Left ventricle myocardium superior (tissue), 1 donor: ENCODE data around the gene LDB3. TPM values are rescaled to one million over a fixed set of nuclear protein-coding genes. Genes with fewer than 3 reads are reported as not detected.
A peak's percentile ranks its signal among the peaks of the same experiment; 100 is the strongest.
"Not testable (repeated sequence)": the region's sequence is repeated elsewhere in the genome, so short reads cannot be mapped to it uniquely, and the experiment has no call there.

Experiments
- ATAC-seq: fragments of 200-7000 bp; cut with Tn5 transposase; one replicate; pipeline ENCODE4 v1.9.1; 2020; ENCODE audit warnings: mild to moderate bottlenecking, moderate library complexity
- DNase-seq: peaks from one replicate; pipeline ENCODE4 v3.0.0-alpha.2; 2020
- intact Hi-C: fragments of 100-400 bp; cut with micrococcal nuclease; formaldehyde crosslinking; loops from one replicate; pipeline ENCODE4 v1.11.0; 2022
- total RNA-seq: library from RNA; stranded (reverse); fragmentation: NEBNext Ultra II Directional; extraction: Animal tissue kit (Norgen Biotek cat#: 25700); gene quantifications from one replicate; pipeline ENCODE4 v1.2.1, GENCODE V29; 2021
- donor health status: DM: no; HTN: yes; CAD: no; lungs with severe emphysema.

LDB3 gene
- total RNA-seq, 1 donor from 2014 or later: 1,459 TPM

GRCh38 chr10:86715156-86715795 is 47.0 kb downstream of the LDB3 start:
- DNase-seq (no peak), ATAC-seq (no peak)
- intact Hi-C loops: loop anchor here (10.0 kb wide), 1 partner anchor 180 kb away; no protein-coding TSS in a partner anchor

GRCh38 chr10:86715836-86716235 is 47.5 kb downstream of the LDB3 start:
- DNase-seq (no peak), ATAC-seq (peak; percentile 5)
- intact Hi-C loops: loop anchor here (10.0 kb wide), 1 partner anchor 179 kb away; no protein-coding TSS in a partner anchor

- ATAC-seq (peak; percentile 3), DNase-seq (no peak)
- intact Hi-C loops: loop anchor here (10.0 kb wide), 1 partner anchor 178 kb away; no protein-coding TSS in a partner anchor
Measured at GRCh38 chr10:86716466-86716865, 48.2 kb downstream of the LDB3 start.

- ATAC-seq (no peak), DNase-seq (no peak)
- intact Hi-C loops: loop anchor here (10.0 kb wide), 1 partner anchor 176 kb away; no protein-coding TSS in a partner anchor
Measured at GRCh38 chr10:86718556-86718955, 50.2 kb downstream of the LDB3 start.

- ATAC-seq (no peak), DNase-seq (no peak)
- intact Hi-C loops: no loop called here
Measured at GRCh38 chr10:86721232-86721631, 52.9 kb downstream of the LDB3 start.

- intact Hi-C loops: no loop called here
- DNase-seq: no peak
Measured at GRCh38 chr10:86723009-86723408, 54.7 kb downstream of the LDB3 start.

GRCh38 chr10:86724445-86724844 is 56.1 kb downstream of the LDB3 start:
- no peak for ATAC-seq
- no peak for DNase-seq
- intact Hi-C loops: no loop called here

More at GRCh38 chr10:86723009-86723408, 54.7 kb downstream of the LDB3 start:
- no peak for ATAC-seq

GRCh38 chr10:86725980-86726676 is 57.8 kb downstream of the LDB3 start:
- ATAC-seq: peak; percentile 19
- intact Hi-C loops: no loop called here
- DNase-seq: no peak

GRCh38 chr10:86726677-86726999 is 58.3 kb downstream of the LDB3 start:
- DNase-seq: no peak
- intact Hi-C loops: no loop called here
- ATAC-seq: no peak

GRCh38 chr10:86727470-86727869 is 59.2 kb downstream of the LDB3 start:
- DNase-seq (no peak), ATAC-seq (no peak)
- intact Hi-C loops: no loop called here

- no peak for ATAC-seq
- no peak for DNase-seq
- intact Hi-C loops: no loop called here
Measured at GRCh38 chr10:86728056-86728455, 59.7 kb downstream of the LDB3 start.

GRCh38 chr10:86729677-86730076 is 61.4 kb downstream of the LDB3 start:
- intact Hi-C loops: no loop called here
- ATAC-seq: no peak

GRCh38 chr10:86730227-86730626 is 61.9 kb downstream of the LDB3 start:
- ATAC-seq (peak; percentile 53), DNase-seq (peak; percentile 75)
- intact Hi-C loops: no loop called here

More at GRCh38 chr10:86729677-86730076, 61.4 kb downstream of the LDB3 start:
- DNase-seq: no peak

- ATAC-seq: peak; percentile 3
- DNase-seq: no peak
- intact Hi-C loops: no loop called here
Measured at GRCh38 chr10:86732771-86733170, 64.5 kb downstream of the LDB3 start.

GRCh38 chr10:86733260-86733671 is 65.0 kb downstream of the LDB3 start:
- no peak for DNase-seq
- intact Hi-C loops: no loop called here
- peak; percentile 58 for ATAC-seq

- ATAC-seq (no peak), DNase-seq (no peak)
- intact Hi-C loops: no loop called here
Measured at GRCh38 chr10:86734207-86734988, 66.1 kb downstream of the LDB3 start.

- DNase-seq, intact Hi-C loops, ATAC-seq: not testable (repeated sequence)
Measured at GRCh38 chr10:86735278-86735677, 67.0 kb downstream of the LDB3 start.

GRCh38 chr10:86742230-86742629 is 73.9 kb downstream of the LDB3 start:
- intact Hi-C loops: no loop called here
- DNase-seq (no peak), ATAC-seq (peak; percentile 19)

GRCh38 chr10:86744067-86744725 is 75.9 kb downstream of the LDB3 start:
- no peak for DNase-seq
- ATAC-seq: no peak

More at GRCh38 chr10:86744067-86744725, 75.9 kb downstream of the LDB3 start:
- intact Hi-C loops: no loop called here
